ENCODE results near the gene YPEL4. TPM values are rescaled to one million over a fixed set of nuclear protein-coding genes. Genes with fewer than 3 reads are reported as not detected.

The YPEL4 gene
- total RNA-seq, 1 donor from 2014 or later: 1.3 TPM

DNA sequence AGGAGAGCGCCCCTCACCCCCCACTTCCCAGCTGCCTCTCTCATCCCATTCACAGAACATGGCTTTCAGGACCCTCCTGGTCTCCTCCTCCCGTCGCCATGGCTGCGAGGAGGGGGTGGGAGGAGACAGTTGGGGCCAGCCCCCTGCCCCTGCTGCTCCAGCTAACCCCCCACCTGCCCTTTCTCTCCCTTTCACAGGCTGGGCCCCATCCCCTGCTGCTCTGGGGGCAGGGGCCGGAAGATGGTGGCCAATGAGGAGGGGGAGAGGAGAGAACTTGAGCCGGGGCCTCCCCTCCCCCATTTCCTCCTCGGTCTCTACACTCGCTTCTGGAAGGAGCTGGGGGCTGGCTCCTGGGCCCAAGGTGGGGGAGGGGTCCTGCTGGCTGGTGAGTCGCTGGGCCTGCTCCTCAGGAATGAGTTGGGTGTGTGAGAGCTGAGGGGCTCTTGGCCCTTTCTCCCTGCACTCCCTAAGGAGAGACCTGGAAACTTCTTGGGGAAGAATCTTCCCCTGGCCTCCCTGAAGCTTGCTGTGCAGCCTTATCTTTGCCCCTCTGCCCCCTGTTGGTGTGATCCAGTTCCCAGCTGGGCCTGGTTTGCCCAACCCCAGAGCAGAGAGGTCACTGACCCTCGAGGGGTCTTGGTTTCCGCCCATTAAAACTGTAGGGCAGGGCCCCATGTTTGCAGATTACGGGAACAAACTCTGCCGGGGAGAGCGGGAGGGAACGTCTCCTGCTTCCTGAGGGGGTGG is 10.2 kb downstream of the YPEL4 start:
- Mint-ChIP-seq H3K36me3 (peaks cover 1% of the 10 kb centered on the region), H3K9me3 (no peaks in the 10 kb centered on the region), H3K27ac (peak overlapping the region; percentile 99), H3K27me3 (ENCODE audit: low read depth) (no peaks in the 10 kb centered on the region), H3K4me1 (peaks cover 55% of the 10 kb centered on the region), H3K4me3 (peak overlapping the region; percentile 90)
- peak; percentile 75 to 90 for DNase-seq (ENCODE audit: low spot score in 2 of 2, unreplicated experiment in 2 of 2)
- TF ChIP-seq, protein P1, sequence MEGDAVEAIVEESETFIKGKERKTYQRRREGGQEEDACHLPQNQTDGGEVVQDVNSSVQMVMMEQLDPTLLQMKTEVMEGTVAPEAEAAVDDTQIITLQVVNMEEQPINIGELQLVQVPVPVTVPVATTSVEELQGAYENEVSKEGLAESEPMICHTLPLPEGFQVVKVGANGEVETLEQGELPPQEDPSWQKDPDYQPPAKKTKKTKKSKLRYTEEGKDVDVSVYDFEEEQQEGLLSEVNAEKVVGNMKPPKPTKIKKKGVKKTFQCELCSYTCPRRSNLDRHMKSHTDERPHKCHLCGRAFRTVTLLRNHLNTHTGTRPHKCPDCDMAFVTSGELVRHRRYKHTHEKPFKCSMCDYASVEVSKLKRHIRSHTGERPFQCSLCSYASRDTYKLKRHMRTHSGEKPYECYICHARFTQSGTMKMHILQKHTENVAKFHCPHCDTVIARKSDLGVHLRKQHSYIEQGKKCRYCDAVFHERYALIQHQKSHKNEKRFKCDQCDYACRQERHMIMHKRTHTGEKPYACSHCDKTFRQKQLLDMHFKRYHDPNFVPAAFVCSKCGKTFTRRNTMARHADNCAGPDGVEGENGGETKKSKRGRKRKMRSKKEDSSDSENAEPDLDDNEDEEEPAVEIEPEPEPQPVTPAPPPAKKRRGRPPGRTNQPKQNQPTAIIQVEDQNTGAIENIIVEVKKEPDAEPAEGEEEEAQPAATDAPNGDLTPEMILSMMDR (IDR thresholded peaks at IDR 0.05; ENCODE audit: unreplicated experiment): no peak

DNA sequence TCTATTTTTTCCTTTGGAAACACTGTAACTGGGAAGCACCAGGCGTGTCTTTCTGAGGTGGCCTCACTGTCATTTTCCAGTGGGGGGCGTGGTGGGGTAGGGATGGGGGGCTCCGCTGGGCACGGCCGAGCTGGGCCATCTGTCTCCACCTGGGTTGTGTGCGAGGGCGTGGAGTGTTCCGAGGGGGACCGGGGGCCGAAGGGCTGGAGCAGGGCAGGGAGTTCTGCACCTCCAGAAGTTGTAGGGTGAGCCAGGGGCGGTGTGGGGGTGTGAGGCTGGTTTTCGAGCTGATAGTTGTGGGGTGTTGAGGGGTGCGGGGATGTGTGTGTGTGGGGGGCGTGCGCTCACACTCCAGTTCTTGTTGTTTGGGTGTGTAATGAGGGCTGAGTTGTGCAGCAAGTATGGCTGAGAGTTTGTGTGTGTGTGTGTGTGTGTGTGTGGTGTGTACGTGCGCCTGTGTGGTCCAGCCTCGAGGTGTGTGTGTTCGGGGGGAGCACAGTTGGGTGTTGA is 10.8 kb downstream of the YPEL4 start:
- Mint-ChIP-seq H3K9me3 (no peaks in the 10 kb centered on the region), H3K4me3 (peak overlapping the region; percentile 90), H3K27me3 (ENCODE audit: low read depth) (no peaks in the 10 kb centered on the region), H3K36me3 (peaks cover 1% of the 10 kb centered on the region), H3K4me1 (peaks cover 59% of the 10 kb centered on the region), H3K27ac (peak overlapping the region; percentile 99)
- no peak for DNase-seq (ENCODE audit: low spot score in 2 of 2, unreplicated experiment in 2 of 2)
- TF ChIP-seq, protein P1 (IDR thresholded peaks at IDR 0.05; ENCODE audit: unreplicated experiment): no peak

DNA sequence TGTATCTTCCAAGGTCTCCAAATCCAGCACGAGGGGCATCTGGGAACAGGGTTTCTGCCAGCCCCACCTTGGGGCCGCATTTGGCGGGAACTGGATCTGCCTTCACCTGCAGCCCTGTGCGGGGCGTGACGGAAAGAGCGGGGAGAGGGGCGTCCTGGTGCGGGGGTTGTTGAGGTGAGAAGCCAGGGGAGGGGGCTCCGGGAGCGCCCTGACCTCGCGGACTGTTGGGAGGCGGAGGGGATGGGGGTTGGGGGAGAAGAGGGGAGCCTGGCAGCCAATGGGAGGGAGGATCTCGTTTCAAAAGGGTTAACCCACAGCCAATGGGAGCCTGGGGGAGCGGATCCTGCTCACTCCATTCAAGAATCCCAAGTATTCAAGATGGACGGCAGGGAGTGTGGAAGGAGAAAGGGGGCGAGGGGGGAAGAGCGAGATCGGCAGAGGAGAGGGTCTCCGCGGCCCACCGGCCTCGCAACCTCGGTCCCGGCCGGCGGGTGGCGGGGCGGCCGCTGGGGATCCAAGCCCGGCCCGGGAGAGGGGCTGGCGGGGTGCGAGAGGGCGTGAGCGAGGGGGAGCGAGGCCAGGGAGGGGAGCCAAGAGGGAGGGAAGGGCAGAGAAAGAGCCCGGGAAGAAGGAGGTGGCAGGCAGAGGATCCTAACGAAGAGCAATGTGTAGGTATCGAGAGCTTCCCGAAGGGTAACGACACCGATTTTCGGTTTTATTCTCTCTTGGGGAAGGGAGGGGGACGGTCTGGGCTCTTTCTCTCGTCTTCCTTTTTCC is 11.5 kb downstream of the YPEL4 start:
- no peaks in the 10 kb centered on the region for H3K27me3 Mint-ChIP-seq (ENCODE audit: low read depth)
- H3K9me3 Mint-ChIP-seq: no peaks in the 10 kb centered on the region
- TF ChIP-seq, protein P1 (IDR thresholded peaks at IDR 0.05; ENCODE audit: unreplicated experiment): no peak
- H3K4me1 Mint-ChIP-seq: peaks cover 59% of the 10 kb centered on the region
- DNase-seq (ENCODE audit: low spot score in 2 of 2, unreplicated experiment in 2 of 2): peak; percentile 74 to 82
- H3K4me3 Mint-ChIP-seq: peak overlapping the region; percentile 90
- H3K27ac Mint-ChIP-seq: peak overlapping the region; percentile 99
- peaks cover 1% of the 10 kb centered on the region for H3K36me3 Mint-ChIP-seq

DNA sequence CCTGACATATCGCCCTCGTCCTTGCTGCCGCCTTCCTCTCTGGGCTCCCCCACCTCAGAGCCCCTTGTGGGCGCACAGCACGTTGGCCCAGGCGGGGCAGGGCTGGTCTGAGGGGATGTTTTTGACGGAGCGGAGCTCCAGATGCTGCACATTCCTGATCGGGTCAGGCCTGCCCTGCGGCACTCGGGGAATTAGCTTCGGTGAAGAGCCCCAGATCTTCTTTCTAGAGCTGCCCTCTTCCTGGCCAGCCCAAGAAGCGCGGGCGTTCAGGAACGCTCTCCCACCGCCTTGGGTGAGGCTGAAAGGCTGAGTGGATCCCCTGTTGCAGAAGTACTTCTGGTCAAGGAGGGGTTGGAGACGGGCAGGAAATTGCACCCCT is 12.1 kb downstream of the YPEL4 start:
- peaks cover 55% of the 10 kb centered on the region for H3K4me1 Mint-ChIP-seq
- peak overlapping the region; percentile 90 for H3K4me3 Mint-ChIP-seq
- TF ChIP-seq, protein P1 (IDR thresholded peaks at IDR 0.05; ENCODE audit: unreplicated experiment): no peak
- no peaks in the 10 kb centered on the region for H3K36me3 Mint-ChIP-seq
- no peaks in the 10 kb centered on the region for H3K9me3 Mint-ChIP-seq
- peak; percentile 62 to 78 for DNase-seq (ENCODE audit: low spot score in 2 of 2, unreplicated experiment in 2 of 2)
- H3K27ac Mint-ChIP-seq: peak overlapping the region; percentile 99
- no peaks in the 10 kb centered on the region for H3K27me3 Mint-ChIP-seq (ENCODE audit: low read depth)

DNA sequence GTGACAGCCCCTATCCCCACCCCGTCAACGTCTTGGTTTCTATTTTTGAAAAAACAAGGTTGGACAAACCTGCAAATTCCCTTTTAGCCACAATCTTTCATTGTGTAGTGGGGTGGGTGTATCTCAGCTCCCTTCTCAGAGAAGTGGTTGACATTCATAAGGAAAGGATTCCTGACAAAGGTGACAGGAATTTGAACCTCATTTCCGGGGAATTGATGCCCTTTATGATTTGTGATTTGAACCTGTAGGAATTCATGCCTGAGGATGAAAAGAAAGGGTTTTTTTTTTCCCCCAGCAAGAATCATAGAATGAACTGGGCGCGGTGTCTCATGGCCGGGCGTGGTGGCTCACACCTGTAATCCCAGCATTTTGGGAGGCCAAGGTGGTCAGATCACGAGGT is 14.5 kb downstream of the YPEL4 start:
- TF ChIP-seq, protein P1 (IDR thresholded peaks at IDR 0.05; ENCODE audit: unreplicated experiment): no peak
- Mint-ChIP-seq H3K4me1 (peaks cover 38% of the 10 kb centered on the region), H3K36me3 (no peaks in the 10 kb centered on the region), H3K27ac (no peak overlapping the region), H3K9me3 (no peaks in the 10 kb centered on the region), H3K4me3 (no peak overlapping the region), H3K27me3 (ENCODE audit: low read depth) (no peaks in the 10 kb centered on the region)
- DNase-seq (ENCODE audit: low spot score in 2 of 2, unreplicated experiment in 2 of 2): no peak

Measured in mesothelial cell of epicardium (in vitro differentiated cells).